Mesothelial cell of epicardium (in vitro differentiated cells): ENCODE data around the gene SND1. TPM values are rescaled to one million over a fixed set of nuclear protein-coding genes. Genes with fewer than 3 reads are reported as not detected.

Experiments used
- DNase-seq, 2 experiments: peaks; one replicate each; pipeline ENCODE4 v3.0.0; 2021; ENCODE audit warnings: low spot score in 2 of 2; ENCODE audit not compliant: unreplicated experiment in 2 of 2
- H3K27ac Mint-ChIP-seq: 2 replicates; pipeline ENCODE4 v1.8.0; 2021; ENCODE audit warnings: mixed read lengths
- H3K27me3 Mint-ChIP-seq: 2 replicates; pipeline ENCODE4 v1.8.0; 2021; ENCODE audit warnings: low read depth, mixed read lengths
- H3K36me3 Mint-ChIP-seq: 2 replicates; pipeline ENCODE4 v1.8.0; 2021; ENCODE audit warnings: mixed read lengths
- H3K4me1 Mint-ChIP-seq: 2 replicates; pipeline ENCODE4 v1.8.0; 2021; ENCODE audit warnings: mixed read lengths
- H3K4me3 Mint-ChIP-seq: 2 replicates; pipeline ENCODE4 v1.8.0; 2021; ENCODE audit warnings: mild to moderate bottlenecking, moderate library complexity, mixed read lengths
- H3K9me3 Mint-ChIP-seq: 2 replicates; pipeline ENCODE4 v1.8.0; 2021; ENCODE audit warnings: mixed read lengths
- total RNA-seq: library from RNA; stranded (reverse); gene quantifications from 3 replicates; pipeline ENCODE4 v1.2.1, GENCODE V29; 2021
- TF ChIP-seq, protein P1 (sequence below): fragments of 200-600 bp; sonication (generic); IDR thresholded peaks from one replicate; pipeline ENCODE4 v1.5.0; 2021; ENCODE audit warnings: antibody characterized with exemption; ENCODE audit not compliant: unreplicated experiment

The SND1 gene
- total RNA-seq, 1 donor from 2014 or later: 211 TPM

DNA sequence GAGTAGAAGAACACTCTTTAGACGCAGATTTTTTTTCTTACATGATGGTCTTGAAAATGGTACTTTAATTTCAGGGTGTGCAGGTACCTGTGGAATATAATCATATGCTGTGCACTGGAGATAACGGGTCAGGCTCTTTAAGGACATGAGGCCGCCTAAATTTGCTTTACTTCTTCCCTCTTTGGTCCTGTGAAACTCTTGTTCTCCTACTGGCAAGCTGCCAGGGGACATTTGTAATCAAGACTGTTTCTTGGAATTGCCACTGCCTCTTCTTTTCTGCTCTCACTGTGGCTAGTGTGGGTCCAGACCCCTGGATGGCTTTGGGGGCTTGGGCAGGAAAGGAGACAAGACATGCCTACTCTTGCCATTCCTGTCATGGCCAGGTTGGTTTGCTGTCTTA is 146.0 kb downstream of the SND1 start:
- Mint-ChIP-seq H3K4me3 (no peak overlapping the region), H3K4me1 (peaks cover 6% of the 10 kb centered on the region), H3K27ac (no peak overlapping the region), H3K27me3 (no peaks in the 10 kb centered on the region), H3K36me3 (no peaks in the 10 kb centered on the region), H3K9me3 (no peaks in the 10 kb centered on the region)
- TF ChIP-seq, protein P1, sequence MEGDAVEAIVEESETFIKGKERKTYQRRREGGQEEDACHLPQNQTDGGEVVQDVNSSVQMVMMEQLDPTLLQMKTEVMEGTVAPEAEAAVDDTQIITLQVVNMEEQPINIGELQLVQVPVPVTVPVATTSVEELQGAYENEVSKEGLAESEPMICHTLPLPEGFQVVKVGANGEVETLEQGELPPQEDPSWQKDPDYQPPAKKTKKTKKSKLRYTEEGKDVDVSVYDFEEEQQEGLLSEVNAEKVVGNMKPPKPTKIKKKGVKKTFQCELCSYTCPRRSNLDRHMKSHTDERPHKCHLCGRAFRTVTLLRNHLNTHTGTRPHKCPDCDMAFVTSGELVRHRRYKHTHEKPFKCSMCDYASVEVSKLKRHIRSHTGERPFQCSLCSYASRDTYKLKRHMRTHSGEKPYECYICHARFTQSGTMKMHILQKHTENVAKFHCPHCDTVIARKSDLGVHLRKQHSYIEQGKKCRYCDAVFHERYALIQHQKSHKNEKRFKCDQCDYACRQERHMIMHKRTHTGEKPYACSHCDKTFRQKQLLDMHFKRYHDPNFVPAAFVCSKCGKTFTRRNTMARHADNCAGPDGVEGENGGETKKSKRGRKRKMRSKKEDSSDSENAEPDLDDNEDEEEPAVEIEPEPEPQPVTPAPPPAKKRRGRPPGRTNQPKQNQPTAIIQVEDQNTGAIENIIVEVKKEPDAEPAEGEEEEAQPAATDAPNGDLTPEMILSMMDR: no peak
- DNase-seq: peak; percentile 30 to 43

- Mint-ChIP-seq H3K27me3 (no peaks in the 10 kb centered on the region), H3K36me3 (no peaks in the 10 kb centered on the region), H3K27ac (no peak overlapping the region), H3K9me3 (no peaks in the 10 kb centered on the region), H3K4me3 (no peak overlapping the region), H3K4me1 (peaks cover 6% of the 10 kb centered on the region)
- TF ChIP-seq, protein P1: no peak
- DNase-seq: no peak
Observed at GRCh38 chr7:127798769-127799372, 146.9 kb downstream of the SND1 start.

GRCh38 chr7:127799535-127800305 is 147.7 kb downstream of the SND1 start:
- no peaks in the 10 kb centered on the region for H3K9me3 Mint-ChIP-seq
- TF ChIP-seq, protein P1: no peak
- no peak overlapping the region for H3K4me3 Mint-ChIP-seq
- DNase-seq: no peak
- peaks cover 6% of the 10 kb centered on the region for H3K4me1 Mint-ChIP-seq
- no peak overlapping the region for H3K27ac Mint-ChIP-seq
- no peaks in the 10 kb centered on the region for H3K27me3 Mint-ChIP-seq
- H3K36me3 Mint-ChIP-seq: no peaks in the 10 kb centered on the region

GRCh38 chr7:127802845-127803244 is 150.9 kb downstream of the SND1 start:
- no peak overlapping the region for H3K27ac Mint-ChIP-seq
- peaks cover 10% of the 10 kb centered on the region for H3K4me1 Mint-ChIP-seq
- H3K9me3 Mint-ChIP-seq: no peaks in the 10 kb centered on the region
- no peak overlapping the region for H3K4me3 Mint-ChIP-seq
- peaks cover 3% of the 10 kb centered on the region for H3K36me3 Mint-ChIP-seq
- H3K27me3 Mint-ChIP-seq: no peaks in the 10 kb centered on the region
- TF ChIP-seq, protein P1: no peak
- no peak for DNase-seq

DNA sequence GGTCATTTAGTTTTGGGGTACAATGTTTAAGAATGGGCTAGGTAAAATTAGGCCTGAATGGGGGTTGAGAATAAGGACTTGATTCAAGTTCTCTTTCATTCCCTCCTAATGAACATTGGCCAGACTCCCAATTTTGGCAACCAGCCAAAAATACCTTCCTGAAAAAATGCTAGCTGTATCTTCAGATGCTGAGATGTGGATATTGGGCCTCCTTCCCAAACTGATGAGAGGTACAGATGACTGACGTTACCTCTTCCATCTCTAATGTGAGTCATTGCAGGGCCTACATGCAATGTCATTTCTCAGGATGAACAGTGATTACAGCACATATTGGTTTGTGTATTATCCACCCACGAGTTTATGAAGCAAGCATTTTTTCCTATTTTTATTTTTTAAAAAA is 151.6 kb downstream of the SND1 start:
- H3K27ac Mint-ChIP-seq: no peak overlapping the region
- TF ChIP-seq, protein P1: no peak
- H3K4me1 Mint-ChIP-seq: peaks cover 5% of the 10 kb centered on the region
- no peaks in the 10 kb centered on the region for H3K27me3 Mint-ChIP-seq
- no peak for DNase-seq
- H3K4me3 Mint-ChIP-seq: no peak overlapping the region
- peaks cover 4% of the 10 kb centered on the region for H3K36me3 Mint-ChIP-seq
- no peaks in the 10 kb centered on the region for H3K9me3 Mint-ChIP-seq
